Neural progenitor cell (in vitro differentiated cells): Measurements from ENCODE around the gene RS1.

Experiments
- CTCF ChIP-seq: fragments of 200-600 bp; sonication (generic); IDR thresholded peaks from 2 replicates; pipeline ENCODE4 v1.5.1; 2017; ENCODE audit warnings: antibody characterized with exemption, mild to moderate bottlenecking
- EZH2 ChIP-seq: fragments of 200-600 bp; sonication (generic); IDR thresholded peaks from 2 replicates; pipeline ENCODE4 v1.6.1; 2017; ENCODE audit warnings: antibody characterized with exemption, mild to moderate bottlenecking, moderate library complexity
- EZH2phosphoT487 ChIP-seq: fragments of 200-600 bp; sonication (generic); IDR thresholded peaks from 2 replicates; pipeline ENCODE4 v1.6.1; 2017; ENCODE audit warnings: antibody characterized with exemption

GRCh38 chrX:18640686-18641085 is 31.2 kb downstream of the RS1 start:
- TF ChIP-seq CTCF (no peak), EZH2 (no peak), EZH2phosphoT487 (no peak)
